Left renal cortex interstitium (tissue), 4 donors: ENCODE results near the gene ARHGEF5. TPM values are rescaled to one million over a fixed set of nuclear protein-coding genes. Genes with fewer than 3 reads are reported as not detected.

Experiments used
- DNase-seq, 4 donors: peaks; one replicate each; pipeline ENCODE4 v3.0.0-alpha.2; 2013; ENCODE audit warnings: low read depth in 4 of 4, low spot score in 2 of 4, missing footprints in 1 of 4
- polyA plus RNA-seq, 4 donors: library from polyadenylated mRNA; unstranded; fragments of 120-200 nt; gene quantifications; one replicate each; pipeline ENCODE4 v1.2.1, GENCODE V29; 2013; ENCODE audit not compliant: insufficient read length in 4 of 4

Gene ARHGEF5
- polyA plus RNA-seq, 4 donors, result 20.8 to 38.0 (median 25.7) TPM

GRCh38 chr7:144379776-144380384 is 24.7 kb downstream of the ARHGEF5 start:
- no peak for DNase-seq

GRCh38 chr7:144384071-144384470 is 28.9 kb downstream of the ARHGEF5 start:
- no peak for DNase-seq

GRCh38 chr7:144384555-144385245 is 29.5 kb downstream of the ARHGEF5 start:
- no peak for DNase-seq

DNA sequence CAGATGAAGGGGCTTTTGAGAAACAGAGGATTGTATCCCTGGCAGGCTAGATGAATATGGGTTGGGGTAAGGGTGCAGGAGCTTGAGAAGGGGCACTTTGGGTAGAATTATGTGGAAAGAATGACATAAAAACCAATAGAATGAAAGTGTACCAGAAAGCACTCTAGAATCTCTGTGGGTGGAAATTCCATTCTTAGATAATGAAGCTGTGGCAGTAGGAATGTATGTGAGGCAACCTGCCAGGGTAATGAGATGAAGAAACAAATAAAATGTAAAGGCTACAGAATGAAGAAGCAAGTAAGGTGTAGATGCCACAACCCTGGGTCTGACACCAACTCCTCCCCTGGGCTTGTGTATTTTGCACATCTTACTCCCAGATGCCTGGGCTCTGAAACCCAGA is 31.5 kb downstream of the ARHGEF5 start:
- no peak for DNase-seq

DNA sequence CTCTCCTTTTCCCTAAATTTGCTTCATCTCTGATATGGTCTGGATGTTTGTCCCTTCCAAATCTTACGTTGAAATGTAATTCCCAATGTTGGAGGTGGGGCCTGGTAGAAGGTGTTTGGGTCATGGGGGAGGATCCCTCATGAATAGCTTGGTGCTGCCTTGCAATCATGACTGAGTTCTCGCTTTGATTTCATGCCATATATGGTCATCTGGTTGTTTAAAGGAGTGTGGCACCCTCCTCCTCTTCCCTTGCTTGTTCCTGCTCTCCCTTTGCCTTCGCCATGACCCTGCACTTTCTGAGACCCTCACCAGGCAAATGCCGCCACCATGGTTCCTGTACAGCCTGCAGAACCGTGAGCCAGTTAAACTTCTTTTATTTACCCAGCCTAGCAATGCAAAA is 33.7 kb downstream of the ARHGEF5 start:
- DNase-seq, result no peak

DNA sequence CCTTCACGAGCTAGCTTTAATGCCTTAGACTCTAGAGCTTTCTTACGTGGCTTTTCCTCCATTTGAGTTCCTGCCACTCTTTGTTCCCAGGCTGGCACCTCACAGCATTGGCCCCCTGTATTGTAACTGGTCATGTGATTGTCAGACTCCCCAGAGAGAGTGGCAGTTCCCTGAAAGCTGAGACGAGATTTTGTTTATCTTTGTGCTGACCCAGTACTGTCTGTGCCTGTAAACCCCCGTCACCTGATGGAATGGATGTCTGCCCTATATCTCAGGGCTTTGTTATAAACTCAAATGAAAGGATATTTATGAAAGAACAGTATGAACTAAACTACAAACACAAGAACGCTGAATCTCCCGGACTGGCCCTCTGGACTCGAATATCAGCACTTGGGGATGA is 35.3 kb downstream of the ARHGEF5 start:
- no peak for DNase-seq

DNA sequence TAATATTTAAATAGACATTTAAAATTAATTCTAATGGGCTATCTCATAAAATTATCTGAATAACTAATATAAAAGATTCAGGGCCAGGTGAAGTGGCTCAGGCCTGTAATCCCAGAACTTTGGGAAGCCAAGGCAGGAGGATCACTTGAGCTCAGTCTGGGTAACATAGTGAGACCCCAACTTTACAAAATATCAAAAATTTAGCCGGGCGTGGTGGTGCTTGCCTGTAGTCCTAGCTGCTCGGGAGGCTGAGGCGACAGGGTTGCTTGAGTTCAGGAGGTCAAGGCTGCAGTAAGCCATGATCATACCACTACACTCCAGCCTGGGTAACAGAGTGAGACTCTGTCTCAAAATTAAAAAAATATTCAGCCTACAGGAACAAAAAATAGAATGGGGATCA is 35.8 kb downstream of the ARHGEF5 start:
- no peak for DNase-seq

DNA sequence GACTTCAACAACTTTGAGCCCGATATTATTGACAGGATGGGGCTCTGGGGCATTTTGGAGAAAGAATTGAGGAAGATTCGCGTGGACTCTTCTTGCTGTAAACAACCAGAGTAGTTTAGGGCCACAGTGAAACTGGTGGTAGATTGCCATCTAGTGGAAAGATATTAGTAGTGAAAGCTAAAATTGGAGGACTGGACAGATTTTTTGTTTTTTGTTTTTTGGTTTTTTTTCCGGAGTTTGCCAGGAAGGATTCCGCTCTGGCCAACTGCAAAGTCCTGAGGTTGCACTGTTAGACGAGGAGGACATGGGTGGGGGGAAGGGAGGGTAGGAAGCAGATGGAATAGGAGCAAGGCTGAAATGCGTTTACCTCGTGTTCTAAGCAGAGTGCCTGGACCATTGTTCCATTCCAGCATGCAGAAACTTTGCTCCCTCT is 36.6 kb downstream of the ARHGEF5 start:
- peak in 1 of 4 donors; percentile 49 for DNase-seq

DNA sequence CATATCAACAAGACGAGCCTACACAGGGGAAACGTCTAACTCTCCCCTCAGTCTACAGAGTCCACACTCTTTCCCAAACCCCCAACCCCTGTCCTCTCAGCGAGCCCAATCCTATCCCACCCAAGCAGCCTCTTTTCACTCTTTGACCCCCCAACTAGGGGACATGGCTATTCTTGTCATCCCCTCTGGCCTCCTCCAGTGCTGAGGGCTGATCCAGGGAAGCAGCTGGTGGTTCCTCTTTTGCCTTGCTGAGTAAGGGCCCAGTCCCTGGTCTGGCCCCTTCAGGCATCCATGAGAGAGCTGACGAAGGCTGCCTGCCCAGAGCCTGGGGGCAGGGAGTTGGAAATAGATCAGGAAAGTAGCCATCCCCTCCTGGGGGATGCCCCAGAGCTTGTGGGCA is 41.9 kb downstream of the ARHGEF5 start:
- DNase-seq, result no peak

DNA sequence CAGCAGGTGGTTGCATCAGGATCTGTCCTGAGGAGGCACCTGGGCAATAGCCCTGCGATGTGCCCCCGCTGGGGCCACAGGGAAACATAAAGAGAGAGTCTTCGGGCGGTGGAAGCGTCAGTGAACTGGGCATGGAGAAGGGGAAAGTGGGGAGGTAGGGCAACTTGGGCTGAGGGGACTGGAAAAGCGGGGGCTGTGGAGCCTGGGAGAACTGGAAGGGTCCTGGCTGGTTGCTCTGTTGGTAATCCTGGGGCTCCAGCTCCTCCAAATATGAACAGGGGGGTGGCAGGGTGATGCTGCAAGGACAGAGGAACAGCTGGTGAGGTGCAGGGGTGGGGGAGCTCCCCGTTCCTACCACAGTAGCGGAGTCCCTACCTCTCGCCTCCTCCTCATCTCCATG is 43.1 kb downstream of the ARHGEF5 start:
- no peak for DNase-seq

- no peak for DNase-seq
Observed at GRCh38 chr7:144398911-144399310, 43.7 kb downstream of the ARHGEF5 start.

GRCh38 chr7:144399946-144400345 is 44.7 kb downstream of the ARHGEF5 start:
- DNase-seq, result no peak

GRCh38 chr7:144401490-144401889 is 46.3 kb downstream of the ARHGEF5 start:
- no peak for DNase-seq

GRCh38 chr7:144403102-144403501 is 47.9 kb downstream of the ARHGEF5 start:
- no peak for DNase-seq

- DNase-seq, result no peak
Observed at GRCh38 chr7:144403649-144404061, 48.5 kb downstream of the ARHGEF5 start, which contains the start of gene NOBOX. TSS of gene NOBOX (minus strand) at chr7:144403693.

DNA sequence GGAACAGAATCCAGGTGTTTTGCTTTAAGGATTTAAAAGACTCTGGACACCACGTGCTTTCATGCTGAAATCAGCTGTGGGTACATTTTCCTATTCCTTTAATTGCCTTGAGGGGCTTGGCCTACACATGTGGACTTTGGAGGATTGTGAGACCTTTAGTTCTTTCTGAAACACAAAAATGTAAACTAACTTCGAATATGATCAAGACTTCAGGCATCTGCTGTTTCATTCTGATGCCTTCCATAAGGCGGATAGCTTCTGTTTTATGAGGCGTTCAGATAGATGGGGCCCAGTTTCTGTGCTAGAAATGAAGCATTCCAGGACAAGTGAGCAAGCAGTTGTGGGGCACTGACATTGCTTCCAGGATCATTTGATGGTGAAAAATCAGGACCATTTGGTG is 49.7 kb downstream of the ARHGEF5 start:
- DNase-seq, result no peak

GRCh38 chr7:144407266-144407931 is 52.2 kb downstream of the ARHGEF5 start:
- no peak for DNase-seq

DNA sequence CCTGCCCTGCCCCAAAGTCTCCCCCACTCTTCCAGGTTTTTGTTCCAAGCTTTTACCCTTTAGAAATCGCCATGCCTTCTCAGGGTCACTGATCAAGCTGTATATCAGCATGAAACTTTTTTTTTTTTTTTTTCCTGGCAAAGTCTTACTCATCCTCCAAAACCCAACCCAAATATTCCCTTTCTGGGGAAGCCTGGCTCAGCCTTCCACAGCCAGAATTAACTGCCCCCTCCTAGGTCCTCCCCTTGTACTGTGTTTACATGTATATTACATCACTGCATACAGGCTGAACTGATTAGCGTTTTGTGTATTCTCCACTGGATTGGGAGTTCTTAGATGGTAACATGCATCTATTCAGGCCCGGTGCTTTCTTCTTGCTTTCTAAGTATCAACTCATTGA is 52.9 kb downstream of the ARHGEF5 start:
- no peak for DNase-seq

GRCh38 chr7:144410441-144410840 is 55.2 kb downstream of the ARHGEF5 start:
- no peak for DNase-seq

DNA sequence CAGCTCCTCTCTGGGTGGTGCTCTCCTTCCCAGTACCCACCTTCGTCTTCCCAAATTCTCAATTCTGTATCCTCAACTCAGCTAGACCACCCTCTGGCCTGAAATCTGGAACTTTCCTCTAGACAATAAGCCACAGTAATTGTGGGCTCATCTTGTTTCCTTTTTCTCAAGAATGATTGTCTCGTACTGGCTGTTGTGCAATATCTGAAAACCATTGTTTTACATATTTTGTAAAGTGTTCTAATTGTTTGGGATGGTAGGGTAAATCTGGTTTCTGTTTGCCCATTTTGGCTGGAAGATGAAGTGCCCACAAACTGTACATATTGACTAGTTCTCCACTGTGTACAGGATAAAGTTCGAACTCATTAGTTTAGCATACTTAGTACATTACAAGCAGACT is 59.6 kb downstream of the ARHGEF5 start:
- DNase-seq, result no peak

DNA sequence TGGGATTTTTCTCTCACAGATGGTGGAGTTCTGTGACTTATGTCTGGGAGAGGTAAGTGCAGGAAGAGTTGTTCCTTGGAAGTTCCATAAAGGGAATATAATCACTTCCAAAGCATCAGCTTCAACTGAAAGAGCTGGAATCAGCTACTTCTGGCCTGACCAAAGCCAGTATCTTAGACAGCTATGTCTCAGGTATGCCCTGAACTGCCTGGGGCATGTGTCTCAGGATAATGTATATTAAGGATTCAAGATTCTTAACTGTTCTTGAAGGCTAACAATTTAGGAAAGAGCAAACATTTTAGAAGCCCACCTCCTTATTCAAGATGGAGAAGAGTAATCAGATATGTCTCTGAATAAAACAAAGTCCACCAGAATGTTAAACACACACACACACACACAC is 60.7 kb downstream of the ARHGEF5 start:
- no peak for DNase-seq

- DNase-seq, result no peak
Observed at GRCh38 chr7:144416341-144416740, 61.1 kb downstream of the ARHGEF5 start.
